B cell (primary cell): Measurements from ENCODE around the gene FEM1C. TPM values are rescaled to one million over a fixed set of nuclear protein-coding genes. Genes with fewer than 3 reads are reported as not detected.

Experiments
- ATAC-seq: fragments of 200-7000 bp; cut with Tn5 transposase; one replicate; pipeline ENCODE4 v1.10.0; 2021; ENCODE audit warnings: low read depth, mild to moderate bottlenecking, moderate number of reproducible peaks, moderate library complexity
- CTCF ChIA-PET: fragments of 350-600 bp; sonication (Branson Sonifier 250); formaldehyde crosslinking; loops from one replicate; lab custom pipeline; 2021; ENCODE audit warnings: antibody characterized with exemption, inconsistent platforms; lab: Charles Lee
- POLR2A ChIA-PET: fragments of 350-600 bp; sonication (Branson Sonifier 250); formaldehyde crosslinking; loops from one replicate; lab custom pipeline; 2021; ENCODE audit warnings: antibody characterized with exemption; lab: Charles Lee
- DNase-seq: peaks from one replicate; pipeline ENCODE4 v3.0.0; 2013
- H2AFZ ChIP-seq: 2 replicates; pipeline ENCODE4 v1.6.1; 2012; ENCODE audit warnings: mild to moderate bottlenecking, low read depth, low read length; ENCODE audit not compliant: insufficient read depth, poor library complexity, severe bottlenecking
- H3K27ac ChIP-seq, 2 donors: 1 replicate in 1 of 2; 2 replicates in 1 of 2; pipeline ENCODE4 v1.5.1; 2012 to 2013; ENCODE audit warnings: low read length in 2 of 2, mild to moderate bottlenecking in 2 of 2, moderate library complexity in 1 of 2
- H3K27me3 ChIP-seq, 4 experiments: fragments of 200-600 bp in 1 of 4; sonication (generic) in 1 of 4; replicated peaks in 1 of 4; 1 replicate in 2 of 4; 2 replicates in 2 of 4; pipeline versions ENCODE4 v1.6.1 to v1.7.0; 2013 to 2016; ENCODE audit warnings: low read length in 3 of 4, mild to moderate bottlenecking in 2 of 4, mixed read lengths in 1 of 4, moderate library complexity in 1 of 4; ENCODE audit not compliant: insufficient read depth in 4 of 4, control insufficient read depth in 3 of 4; ENCODE audit errors: control extremely low read depth in 1 of 4
- H3K36me3 ChIP-seq, 2 experiments: replicated peaks in 1 of 2; 1 replicate in 1 of 2; 2 replicates in 1 of 2; pipeline versions ENCODE4 v1.6.1 to v1.7.1; 2013; ENCODE audit warnings: low read length in 1 of 2; ENCODE audit not compliant: insufficient read depth in 2 of 2, control insufficient read depth in 1 of 2; ENCODE audit errors: control extremely low read depth in 1 of 2, extremely low read depth in 1 of 2
- H3K4me1 ChIP-seq, 2 donors: fragments of 200-600 bp in 1 of 2; sonication (generic) in 1 of 2; 1 replicate in 1 of 2; 2 replicates in 1 of 2; pipeline versions ENCODE4 v1.5.1 to v1.6.1; 2013 to 2017; ENCODE audit warnings: low read length in 2 of 2; ENCODE audit not compliant: control insufficient read depth in 2 of 2, insufficient read depth in 2 of 2
- H3K4me2 ChIP-seq: replicated peaks from 2 replicates; pipeline ENCODE3; 2012; ENCODE audit warnings: mild to moderate bottlenecking, low read depth, low read length; ENCODE audit not compliant: poor library complexity, severe bottlenecking
- H3K4me3 ChIP-seq, 5 experiments: fragments of 200-600 bp in 1 of 5; sonication (generic) in 1 of 5; 1 replicate in 3 of 5; 2 replicates in 2 of 5; pipeline versions ENCODE4 v1.5.1 to v1.7.0; 2011 to 2016; ENCODE audit warnings: low read length in 4 of 5, mild to moderate bottlenecking in 4 of 5, low read depth in 2 of 5, control low read depth in 1 of 5, moderate library complexity in 1 of 5; ENCODE audit not compliant: insufficient read depth in 1 of 5; ENCODE audit errors: control extremely low read depth in 1 of 5, extremely low read depth in 1 of 5
- H3K79me2 ChIP-seq: fragments of 200-600 bp; sonication (generic); one replicate; pipeline ENCODE4 v1.6.0; 2016; ENCODE audit warnings: low read length; ENCODE audit not compliant: control insufficient read depth, insufficient read depth
- H3K9ac ChIP-seq: fragments of 200-600 bp; sonication (generic); 2 replicates; pipeline ENCODE4 v1.6.1; 2017; ENCODE audit warnings: mild to moderate bottlenecking, low read length, moderate library complexity
- H3K9me3 ChIP-seq, 3 donors: one replicate each; pipeline versions ENCODE4 v1.6.1 to v1.7.1; 2013; ENCODE audit warnings: low read length in 2 of 3; ENCODE audit not compliant: control insufficient read depth in 2 of 3, insufficient read depth in 1 of 3; ENCODE audit errors: control extremely low read depth in 1 of 3
- H4K20me1 ChIP-seq: 2 replicates; pipeline ENCODE4 v1.6.0; 2012; ENCODE audit warnings: mild to moderate bottlenecking, low read length; ENCODE audit not compliant: insufficient read depth, control insufficient read depth, poor library complexity, severe bottlenecking
- H3K27ac Mint-ChIP-seq: one replicate; pipeline ENCODE4 v1.8.0; 2021; ENCODE audit warnings: mixed read lengths
- H3K27me3 Mint-ChIP-seq: one replicate; pipeline ENCODE4 v1.8.0; 2021; ENCODE audit warnings: mixed read lengths
- H3K4me1 Mint-ChIP-seq: one replicate; pipeline ENCODE4 v1.8.0; 2021; ENCODE audit warnings: mixed read lengths
- H3K4me3 Mint-ChIP-seq: one replicate; pipeline ENCODE4 v1.8.0; 2021; ENCODE audit warnings: mixed read lengths
- H3K9me3 Mint-ChIP-seq: one replicate; pipeline ENCODE4 v1.8.0; 2022; ENCODE audit warnings: mixed read lengths; ENCODE audit not compliant: insufficient read depth
- CTCF ChIP-seq: fragments of 200-600 bp; IDR thresholded peaks from one replicate; pipeline ENCODE4 v1.8.0; 2022; ENCODE audit warnings: antibody characterized with exemption, mild to moderate bottlenecking
- EZH2 ChIP-seq: IDR thresholded peaks from 2 replicates; pipeline ENCODE4 v1.6.1; 2012; ENCODE audit warnings: borderline replicate concordance, low read depth, mild to moderate bottlenecking, moderate library complexity, low read length; ENCODE audit not compliant: insufficient read depth, poor library complexity, severe bottlenecking
- WGBS: methylation state at CpG from one replicate; pipeline ENCODE4 v1.1.5; 2013; ENCODE audit warnings: missing lambda C conversion rate; ENCODE audit not compliant: insufficient coverage; 5-methylcytosine and 5-hydroxymethylcytosine counted together
- intact Hi-C: fragments of 100-400 bp; cut with micrococcal nuclease; formaldehyde crosslinking; loops from one replicate; pipeline ENCODE4 v1.10.0; 2022
- polyA plus RNA-seq: library from polyadenylated mRNA; depleted of rRNA; stranded (reverse); fragments of >200 nt; gene quantifications from 2 replicates; pipeline ENCODE4 v1.2.3, GENCODE V29; 2012
- total RNA-seq, 2 donors: library from RNA; stranded (reverse); fragments of 120-200 nt in 1 of 2; gene quantifications; 1 replicate in 1 of 2; 2 replicates in 1 of 2; pipeline versions ENCODE4 v1.2.3 to v1.2.4, GENCODE V29; 2013 to 2022

The FEM1C gene
- total and polyA plus RNA-seq, 2 donors (not counting 1 experiment from before 2014, with no cell fraction given): 14.9 to 18.7 TPM

GRCh38 chr5:115531380-115531779 is 13.2 kb downstream of the FEM1C start:
- Mint-ChIP-seq H3K27me3 (no peaks in the 10 kb centered on the region), H3K27ac (no peak overlapping the region), H3K9me3 (no peaks in the 10 kb centered on the region), H3K4me1 (peaks cover 48% of the 10 kb centered on the region), H3K4me3 (no peak overlapping the region)
- Histone ChIP-seq H2AFZ (no peak overlapping the region), H3K4me3 (no peak overlapping the region), H3K9me3 (peaks cover 0 to 5% (median 0%) of the 10 kb centered on the region in 3 donors), H3K27ac (no peak overlapping the region), H4K20me1 (peaks cover 27% of the 10 kb centered on the region), H3K79me2 (peaks cover 84% of the 10 kb centered on the region), H3K27me3 (no peaks in the 10 kb centered on the region), H3K4me1 (peaks cover 0 to 6% of the 10 kb centered on the region in 2 donors), H3K9ac (no peak overlapping the region), H3K36me3 (peaks cover 15 to 21% of the 10 kb centered on the region in 2 experiments), H3K4me2 (no peak overlapping the region)
- WGBS: no CpG with 5 or more reads among the region's 3 CpGs
- DNase-seq (no peak), ATAC-seq (no peak)
- intact Hi-C loops: no loop called here
- POLR2A ChIA-PET: no interaction called here
- CTCF ChIA-PET: no interaction called here
- no peak for TF ChIP-seq CTCF
- TF ChIP-seq EZH2: no peak

GRCh38 chr5:115530426-115530825 is 14.1 kb downstream of the FEM1C start:
- Histone ChIP-seq H3K4me2 (no peak overlapping the region), H3K79me2 (peaks cover 75% of the 10 kb centered on the region), H3K9me3 (peaks cover 0 to 2% (median 0%) of the 10 kb centered on the region in 3 donors), H2AFZ (no peak overlapping the region), H4K20me1 (peaks cover 21% of the 10 kb centered on the region), H3K27me3 (no peaks in the 10 kb centered on the region), H3K9ac (no peak overlapping the region), H3K27ac (no peak overlapping the region), H3K4me3 (no peak overlapping the region), H3K4me1 (peaks cover 0 to 6% of the 10 kb centered on the region in 2 donors), H3K36me3 (peaks cover 11 to 13% of the 10 kb centered on the region in 2 experiments)
- no peaks in the 10 kb centered on the region for H3K27me3 Mint-ChIP-seq
- H3K4me3 Mint-ChIP-seq: no peak overlapping the region
- no CpG with 5 or more reads among the region's 3 CpGs for WGBS
- intact Hi-C loops: no loop called here
- ATAC-seq (no peak), DNase-seq (no peak)
- peaks cover 41% of the 10 kb centered on the region for H3K4me1 Mint-ChIP-seq
- CTCF ChIA-PET: no interaction called here
- no peak overlapping the region for H3K27ac Mint-ChIP-seq
- POLR2A ChIA-PET: no interaction called here
- no peaks in the 10 kb centered on the region for H3K9me3 Mint-ChIP-seq
- TF ChIP-seq CTCF (no peak), EZH2 (no peak)
